ENCODE data around the gene SUSD2.

DNA sequence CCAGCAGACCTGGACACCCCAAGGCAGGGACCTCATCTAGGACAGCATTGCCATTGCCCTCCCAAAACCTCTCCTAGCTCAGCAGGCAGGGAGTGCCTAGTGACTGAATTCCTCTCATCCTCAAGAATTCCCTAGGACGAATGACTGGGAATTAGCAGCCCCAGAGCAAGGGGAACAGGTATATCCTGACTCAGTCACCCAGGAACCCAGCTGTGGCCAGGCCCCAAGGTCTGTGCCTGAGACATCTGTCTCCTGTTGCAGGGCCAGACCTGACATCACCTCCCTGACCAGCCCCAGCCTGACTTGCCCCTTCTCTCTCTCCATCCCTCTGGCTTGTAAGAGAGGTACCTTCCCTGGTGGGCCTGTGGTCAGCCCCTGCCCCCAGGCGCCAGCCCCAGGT is 39.0 kb upstream of the SUSD2 start:
- TF ChIP-seq, protein P1, sequence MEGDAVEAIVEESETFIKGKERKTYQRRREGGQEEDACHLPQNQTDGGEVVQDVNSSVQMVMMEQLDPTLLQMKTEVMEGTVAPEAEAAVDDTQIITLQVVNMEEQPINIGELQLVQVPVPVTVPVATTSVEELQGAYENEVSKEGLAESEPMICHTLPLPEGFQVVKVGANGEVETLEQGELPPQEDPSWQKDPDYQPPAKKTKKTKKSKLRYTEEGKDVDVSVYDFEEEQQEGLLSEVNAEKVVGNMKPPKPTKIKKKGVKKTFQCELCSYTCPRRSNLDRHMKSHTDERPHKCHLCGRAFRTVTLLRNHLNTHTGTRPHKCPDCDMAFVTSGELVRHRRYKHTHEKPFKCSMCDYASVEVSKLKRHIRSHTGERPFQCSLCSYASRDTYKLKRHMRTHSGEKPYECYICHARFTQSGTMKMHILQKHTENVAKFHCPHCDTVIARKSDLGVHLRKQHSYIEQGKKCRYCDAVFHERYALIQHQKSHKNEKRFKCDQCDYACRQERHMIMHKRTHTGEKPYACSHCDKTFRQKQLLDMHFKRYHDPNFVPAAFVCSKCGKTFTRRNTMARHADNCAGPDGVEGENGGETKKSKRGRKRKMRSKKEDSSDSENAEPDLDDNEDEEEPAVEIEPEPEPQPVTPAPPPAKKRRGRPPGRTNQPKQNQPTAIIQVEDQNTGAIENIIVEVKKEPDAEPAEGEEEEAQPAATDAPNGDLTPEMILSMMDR (IDR thresholded peaks at IDR 0.05; ENCODE audit: borderline replicate concordance, extremely low read depth, low read length, poor library complexity, severe bottlenecking) = no peak
- no peak for TF ChIP-seq EZH2 (IDR thresholded peaks at IDR 0.05; ENCODE audit: borderline replicate concordance, low read depth, low read length, severe bottlenecking)

Measured in DND-41 (cell line).